ENCODE data around the gene NELL1. TPM values are rescaled to one million over a fixed set of nuclear protein-coding genes. Genes with fewer than 3 reads are reported as not detected.

NELL1 gene
- total and polyA plus RNA-seq, 2 donors, result 1.4 to 4.3 TPM

GRCh38 chr11:21426931-21427330, 757.5 kb downstream of the NELL1 start:
- Histone ChIP-seq H3K4me3 (ENCODE audit: low read length in 2 of 2) (no peak overlapping the region), H3K9me3 (ENCODE audit: control insufficient read depth in 2 of 2, insufficient read depth in 1 of 2, low read length in 1 of 2) (no peaks in the 10 kb centered on the region), H3K36me3 (ENCODE audit: control insufficient read depth in 2 of 2, insufficient read depth in 2 of 2, low read length in 1 of 2) (no peaks in the 10 kb centered on the region), H3K4me1 (ENCODE audit: control insufficient read depth in 2 of 2, insufficient read depth in 2 of 2, low read length in 2 of 2) (no peaks in the 10 kb centered on the region), H3K27ac (ENCODE audit: low read depth in 1 of 2, low read length in 1 of 2) (no peak overlapping the region), H3K27me3 (ENCODE audit: control insufficient read depth in 2 of 2, insufficient read depth in 1 of 2, low read length in 1 of 2) (no peaks in the 10 kb centered on the region)
- 94% methylated on average over 3 of the region's 3 CpGs for WGBS
- no peak for DNase-seq (ENCODE audit: low read depth in 6 of 9, low spot score in 9 of 9)

GRCh38 chr11:21427726-21428125, 758.3 kb downstream of the NELL1 start:
- H3K27me3 ChIP-seq (ENCODE audit: control insufficient read depth in 2 of 2, insufficient read depth in 1 of 2, low read length in 1 of 2), result no peaks in the 10 kb centered on the region
- no peak for DNase-seq (ENCODE audit: low read depth in 6 of 9, low spot score in 9 of 9)
- H3K4me3 ChIP-seq (ENCODE audit: low read length in 2 of 2), result no peak overlapping the region
- no peaks in the 10 kb centered on the region for H3K9me3 ChIP-seq (ENCODE audit: control insufficient read depth in 2 of 2, insufficient read depth in 1 of 2, low read length in 1 of 2)
- H3K27ac ChIP-seq (ENCODE audit: low read depth in 1 of 2, low read length in 1 of 2), result no peak overlapping the region
- no peaks in the 10 kb centered on the region for H3K4me1 ChIP-seq (ENCODE audit: control insufficient read depth in 2 of 2, insufficient read depth in 2 of 2, low read length in 2 of 2)
- no peaks in the 10 kb centered on the region for H3K36me3 ChIP-seq (ENCODE audit: control insufficient read depth in 2 of 2, insufficient read depth in 2 of 2, low read length in 1 of 2)
- 74% methylated on average over 1 of the region's 1 CpG for WGBS

GRCh38 chr11:21428796-21429195, 759.4 kb downstream of the NELL1 start:
- no peaks in the 10 kb centered on the region for H3K27me3 ChIP-seq (ENCODE audit: control insufficient read depth in 2 of 2, insufficient read depth in 1 of 2, low read length in 1 of 2)
- 85% methylated on average over 1 of the region's 1 CpG for WGBS
- DNase-seq (ENCODE audit: low read depth in 6 of 9, low spot score in 9 of 9), result no peak
- no peaks in the 10 kb centered on the region for H3K4me1 ChIP-seq (ENCODE audit: control insufficient read depth in 2 of 2, insufficient read depth in 2 of 2, low read length in 2 of 2)
- no peak overlapping the region for H3K4me3 ChIP-seq (ENCODE audit: low read length in 2 of 2)
- H3K27ac ChIP-seq (ENCODE audit: low read depth in 1 of 2, low read length in 1 of 2), result no peak overlapping the region
- no peaks in the 10 kb centered on the region for H3K9me3 ChIP-seq (ENCODE audit: control insufficient read depth in 2 of 2, insufficient read depth in 1 of 2, low read length in 1 of 2)
- H3K36me3 ChIP-seq (ENCODE audit: control insufficient read depth in 2 of 2, insufficient read depth in 2 of 2, low read length in 1 of 2), result no peaks in the 10 kb centered on the region

GRCh38 chr11:21429401-21429800, 760.0 kb downstream of the NELL1 start:
- Histone ChIP-seq H3K4me3 (ENCODE audit: low read length in 2 of 2) (no peak overlapping the region), H3K27me3 (ENCODE audit: control insufficient read depth in 2 of 2, insufficient read depth in 1 of 2, low read length in 1 of 2) (no peaks in the 10 kb centered on the region), H3K36me3 (ENCODE audit: control insufficient read depth in 2 of 2, insufficient read depth in 2 of 2, low read length in 1 of 2) (no peaks in the 10 kb centered on the region), H3K27ac (ENCODE audit: low read depth in 1 of 2, low read length in 1 of 2) (no peak overlapping the region), H3K4me1 (ENCODE audit: control insufficient read depth in 2 of 2, insufficient read depth in 2 of 2, low read length in 2 of 2) (no peaks in the 10 kb centered on the region), H3K9me3 (ENCODE audit: control insufficient read depth in 2 of 2, insufficient read depth in 1 of 2, low read length in 1 of 2) (no peaks in the 10 kb centered on the region)
- no peak for DNase-seq (ENCODE audit: low read depth in 6 of 9, low spot score in 9 of 9)

GRCh38 chr11:21430537-21430936, 761.2 kb downstream of the NELL1 start:
- 92% methylated on average over 3 of the region's 3 CpGs for WGBS
- no peak overlapping the region for H3K27ac ChIP-seq (ENCODE audit: low read depth in 1 of 2, low read length in 1 of 2)
- no peaks in the 10 kb centered on the region for H3K4me1 ChIP-seq (ENCODE audit: control insufficient read depth in 2 of 2, insufficient read depth in 2 of 2, low read length in 2 of 2)
- H3K27me3 ChIP-seq (ENCODE audit: control insufficient read depth in 2 of 2, insufficient read depth in 1 of 2, low read length in 1 of 2), result no peaks in the 10 kb centered on the region
- H3K9me3 ChIP-seq (ENCODE audit: control insufficient read depth in 2 of 2, insufficient read depth in 1 of 2, low read length in 1 of 2), result no peaks in the 10 kb centered on the region
- DNase-seq (ENCODE audit: low read depth in 6 of 9, low spot score in 9 of 9), result no peak
- H3K36me3 ChIP-seq (ENCODE audit: control insufficient read depth in 2 of 2, insufficient read depth in 2 of 2, low read length in 1 of 2), result no peaks in the 10 kb centered on the region
- H3K4me3 ChIP-seq (ENCODE audit: low read length in 2 of 2), result no peak overlapping the region

- WGBS, result 97% methylated on average over 2 of the region's 2 CpGs
- no peak for DNase-seq (ENCODE audit: low read depth in 6 of 9, low spot score in 9 of 9)
- Histone ChIP-seq H3K4me3 (ENCODE audit: low read length in 2 of 2) (no peak overlapping the region), H3K27ac (ENCODE audit: low read depth in 1 of 2, low read length in 1 of 2) (no peak overlapping the region), H3K36me3 (ENCODE audit: control insufficient read depth in 2 of 2, insufficient read depth in 2 of 2, low read length in 1 of 2) (no peaks in the 10 kb centered on the region), H3K4me1 (ENCODE audit: control insufficient read depth in 2 of 2, insufficient read depth in 2 of 2, low read length in 2 of 2) (no peaks in the 10 kb centered on the region), H3K27me3 (ENCODE audit: control insufficient read depth in 2 of 2, insufficient read depth in 1 of 2, low read length in 1 of 2) (no peaks in the 10 kb centered on the region), H3K9me3 (ENCODE audit: control insufficient read depth in 2 of 2, insufficient read depth in 1 of 2, low read length in 1 of 2) (no peaks in the 10 kb centered on the region)
Observed at GRCh38 chr11:21446939-21447590, 777.7 kb downstream of the NELL1 start.

GRCh38 chr11:21447871-21448270, 778.5 kb downstream of the NELL1 start:
- Histone ChIP-seq H3K27me3 (ENCODE audit: control insufficient read depth in 2 of 2, insufficient read depth in 1 of 2, low read length in 1 of 2) (no peaks in the 10 kb centered on the region), H3K4me3 (ENCODE audit: low read length in 2 of 2) (no peak overlapping the region), H3K9me3 (ENCODE audit: control insufficient read depth in 2 of 2, insufficient read depth in 1 of 2, low read length in 1 of 2) (no peaks in the 10 kb centered on the region), H3K4me1 (ENCODE audit: control insufficient read depth in 2 of 2, insufficient read depth in 2 of 2, low read length in 2 of 2) (no peaks in the 10 kb centered on the region), H3K27ac (ENCODE audit: low read depth in 1 of 2, low read length in 1 of 2) (no peak overlapping the region), H3K36me3 (ENCODE audit: control insufficient read depth in 2 of 2, insufficient read depth in 2 of 2, low read length in 1 of 2) (no peaks in the 10 kb centered on the region)
- DNase-seq (ENCODE audit: low read depth in 6 of 9, low spot score in 9 of 9), result no peak
- WGBS, result 88% methylated on average over 3 of the region's 3 CpGs

GRCh38 chr11:21456186-21456585, 786.8 kb downstream of the NELL1 start:
- 10% methylated on average over 1 of the region's 1 CpG for WGBS
- H3K4me3 ChIP-seq (ENCODE audit: low read length in 2 of 2), result no peak overlapping the region

GRCh38 chr11:21460082-21460481, 790.7 kb downstream of the NELL1 start:
- no peak overlapping the region for H3K4me3 ChIP-seq (ENCODE audit: low read length in 2 of 2)
- H3K27ac ChIP-seq (ENCODE audit: low read depth in 1 of 2, low read length in 1 of 2), result no peak overlapping the region
- H3K27me3 ChIP-seq (ENCODE audit: control insufficient read depth in 2 of 2, insufficient read depth in 1 of 2, low read length in 1 of 2), result no peaks in the 10 kb centered on the region
- no peak for DNase-seq (ENCODE audit: low read depth in 6 of 9, low spot score in 9 of 9)
- H3K4me1 ChIP-seq (ENCODE audit: control insufficient read depth in 2 of 2, insufficient read depth in 2 of 2, low read length in 2 of 2), result no peaks in the 10 kb centered on the region
- H3K36me3 ChIP-seq (ENCODE audit: control insufficient read depth in 2 of 2, insufficient read depth in 2 of 2, low read length in 1 of 2), result no peaks in the 10 kb centered on the region
- no peaks in the 10 kb centered on the region for H3K9me3 ChIP-seq (ENCODE audit: control insufficient read depth in 2 of 2, insufficient read depth in 1 of 2, low read length in 1 of 2)

More at GRCh38 chr11:21456186-21456585, 786.8 kb downstream of the NELL1 start:
- no peaks in the 10 kb centered on the region for H3K9me3 ChIP-seq (ENCODE audit: control insufficient read depth in 2 of 2, insufficient read depth in 1 of 2, low read length in 1 of 2)
- no peak overlapping the region for H3K27ac ChIP-seq (ENCODE audit: low read depth in 1 of 2, low read length in 1 of 2)
- no peak for DNase-seq (ENCODE audit: low read depth in 6 of 9, low spot score in 9 of 9)
- no peaks in the 10 kb centered on the region for H3K4me1 ChIP-seq (ENCODE audit: control insufficient read depth in 2 of 2, insufficient read depth in 2 of 2, low read length in 2 of 2)
- H3K27me3 ChIP-seq (ENCODE audit: control insufficient read depth in 2 of 2, insufficient read depth in 1 of 2, low read length in 1 of 2), result no peaks in the 10 kb centered on the region
- H3K36me3 ChIP-seq (ENCODE audit: control insufficient read depth in 2 of 2, insufficient read depth in 2 of 2, low read length in 1 of 2), result no peaks in the 10 kb centered on the region

- no peak overlapping the region for H3K4me3 ChIP-seq (ENCODE audit: low read length in 2 of 2)
- H3K36me3 ChIP-seq (ENCODE audit: control insufficient read depth in 2 of 2, insufficient read depth in 2 of 2, low read length in 1 of 2), result no peaks in the 10 kb centered on the region
- no peak overlapping the region for H3K27ac ChIP-seq (ENCODE audit: low read depth in 1 of 2, low read length in 1 of 2)
- H3K27me3 ChIP-seq (ENCODE audit: control insufficient read depth in 2 of 2, insufficient read depth in 1 of 2, low read length in 1 of 2), result no peaks in the 10 kb centered on the region
- no peaks in the 10 kb centered on the region for H3K9me3 ChIP-seq (ENCODE audit: control insufficient read depth in 2 of 2, insufficient read depth in 1 of 2, low read length in 1 of 2)
- no peak for DNase-seq (ENCODE audit: low read depth in 6 of 9, low spot score in 9 of 9)
- no peaks in the 10 kb centered on the region for H3K4me1 ChIP-seq (ENCODE audit: control insufficient read depth in 2 of 2, insufficient read depth in 2 of 2, low read length in 2 of 2)
- 94% methylated on average over 1 of the region's 1 CpG for WGBS
Observed at GRCh38 chr11:21461701-21462100, 792.3 kb downstream of the NELL1 start.
